ENCODE data around the gene APCDD1L.

The APCDD1L gene

DNA sequence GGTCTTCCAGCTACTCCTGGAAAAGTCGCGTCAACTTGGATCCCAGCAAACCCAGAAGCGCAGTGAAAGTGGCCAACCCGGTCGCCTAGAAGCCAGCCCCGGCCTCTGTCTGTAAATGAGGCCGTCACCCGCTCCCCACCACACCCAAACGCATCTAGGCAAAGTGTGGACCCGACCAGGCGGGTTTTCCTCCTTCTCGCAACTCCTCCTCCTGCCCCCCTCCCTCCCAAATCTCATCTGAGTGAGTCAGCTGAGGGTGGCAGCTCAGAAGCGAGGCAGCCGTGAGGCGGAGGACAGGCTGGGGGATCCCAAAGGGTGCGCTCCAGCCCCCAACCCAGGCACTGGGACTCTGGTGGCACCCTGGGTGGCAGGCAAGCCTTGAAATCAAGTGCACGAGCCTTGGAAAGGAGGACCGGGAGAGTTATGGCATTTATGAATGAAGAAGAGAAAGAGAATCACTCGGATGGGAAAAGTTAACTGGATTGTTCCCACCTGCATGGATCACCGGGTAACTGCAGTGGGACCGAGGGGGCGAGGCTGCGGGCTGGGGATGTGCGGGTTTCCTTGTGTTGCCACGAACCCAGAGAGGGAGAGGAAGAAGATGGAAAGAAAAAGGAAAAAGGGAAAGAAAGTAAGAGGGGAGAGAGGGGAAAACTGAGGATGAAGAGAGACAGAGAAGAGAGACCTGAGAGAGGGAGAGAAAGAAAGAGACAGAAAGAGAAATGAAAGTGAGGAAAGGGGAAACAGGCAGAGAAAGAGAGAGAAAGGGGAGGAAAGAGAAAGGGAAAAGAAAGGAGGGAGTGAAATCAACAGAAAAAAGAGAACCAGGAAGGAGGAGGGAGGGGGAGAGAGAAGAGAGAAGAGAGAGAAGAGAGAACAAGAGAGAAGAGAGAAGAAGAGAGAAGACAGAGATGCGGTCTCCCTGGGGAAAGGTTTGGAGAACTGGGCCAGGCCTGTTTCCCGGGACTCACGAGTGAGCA lies at the start of gene APCDD1L:
Gene APCDD1L, minus strand, starts transcription at position 167 of the 980 bp plus-strand sequence. CDS start 692 bp downstream, outside the sequence.
- no peak for DNase-seq

DNA sequence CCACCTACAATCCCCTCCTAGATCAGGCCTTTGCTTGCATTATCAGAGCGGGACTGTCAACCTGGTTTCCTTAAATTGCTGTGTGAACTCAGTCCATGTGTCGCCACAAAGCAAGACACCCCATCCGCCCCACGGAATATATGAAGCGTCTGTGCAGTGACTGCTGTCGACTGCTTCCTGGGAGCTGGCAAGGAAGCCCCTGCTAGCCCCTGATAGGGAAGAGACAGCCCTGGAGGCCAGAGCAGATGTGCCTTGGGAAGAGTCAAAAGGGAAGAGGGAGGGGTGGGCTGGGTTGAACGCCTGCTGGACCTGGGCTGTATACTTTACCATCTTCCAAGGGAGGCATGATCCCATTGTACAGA lies 44.1 kb upstream of the APCDD1L start:
- no peak for DNase-seq

DNA sequence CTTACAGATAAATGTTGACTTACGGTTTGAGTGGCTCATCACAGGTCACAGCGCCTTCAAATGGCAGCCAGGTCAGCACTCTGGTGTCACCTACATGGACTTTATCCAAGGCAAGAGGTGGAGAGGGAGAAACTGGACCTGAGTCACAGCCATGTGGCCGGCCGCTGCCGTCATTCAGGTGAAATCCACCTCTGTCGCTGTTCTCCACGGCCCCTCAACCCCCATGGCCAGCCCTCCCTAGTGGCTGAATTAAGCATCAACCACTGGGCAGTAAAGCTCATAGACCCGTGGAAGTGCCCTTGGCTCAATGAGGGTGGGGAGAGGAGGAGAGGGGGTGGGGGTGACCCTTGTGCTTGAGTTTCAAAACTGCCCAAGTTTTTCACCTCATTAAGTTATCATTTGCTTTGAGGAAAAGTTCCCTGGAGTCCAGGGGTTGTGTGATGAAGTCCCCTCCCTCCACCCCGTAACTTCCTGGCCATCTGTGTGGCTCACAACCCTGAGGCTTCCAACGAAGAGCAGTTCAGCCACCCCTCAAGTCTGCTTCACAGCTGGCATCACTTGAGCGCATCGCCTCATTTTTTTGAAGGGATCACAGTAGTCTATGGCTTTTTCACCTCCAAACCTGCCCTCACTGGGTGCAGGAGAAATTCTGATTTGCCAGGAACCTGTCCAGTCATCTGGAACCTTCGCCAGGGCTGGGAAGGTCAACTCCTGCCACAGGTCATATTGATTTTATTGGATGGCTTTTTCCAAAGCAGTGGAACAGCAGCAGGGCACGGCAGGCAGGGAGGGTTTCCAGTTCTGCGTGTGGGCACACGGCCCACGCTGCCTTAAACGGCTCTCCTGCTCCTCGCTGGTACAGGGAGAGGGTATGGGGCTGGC lies 43.5 kb upstream of the APCDD1L start:
- no peak for DNase-seq

DNA sequence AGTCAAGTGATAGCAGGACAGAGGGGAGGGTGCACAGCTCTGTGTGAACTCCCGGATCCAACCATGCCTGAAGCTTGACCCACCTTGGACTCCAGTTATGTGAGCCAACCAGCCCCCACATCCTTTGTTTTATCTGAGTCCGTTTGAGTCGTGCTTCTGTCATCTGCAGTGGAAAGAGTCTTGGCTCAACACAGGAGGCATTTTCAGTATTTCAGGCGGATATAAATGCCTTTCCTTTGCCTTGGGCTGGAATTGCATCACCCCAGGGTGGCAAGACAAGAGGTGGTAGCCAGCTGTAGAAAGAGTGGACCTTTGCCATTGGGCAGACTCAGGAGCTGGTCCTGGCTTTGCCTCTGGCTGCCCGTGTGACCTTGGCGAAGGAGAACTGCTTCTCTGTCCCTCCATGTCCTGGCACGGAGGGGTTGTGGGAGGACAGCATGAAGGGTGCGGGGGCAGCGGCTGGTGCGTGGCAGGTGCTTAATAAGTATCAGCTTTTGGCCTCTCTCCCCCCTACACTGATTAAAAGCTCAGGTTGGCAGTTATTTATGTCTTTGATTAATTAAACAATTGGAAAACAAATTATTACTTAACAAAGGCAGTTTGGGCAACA lies 42.6 kb upstream of the APCDD1L start:
- no peak for DNase-seq

DNA sequence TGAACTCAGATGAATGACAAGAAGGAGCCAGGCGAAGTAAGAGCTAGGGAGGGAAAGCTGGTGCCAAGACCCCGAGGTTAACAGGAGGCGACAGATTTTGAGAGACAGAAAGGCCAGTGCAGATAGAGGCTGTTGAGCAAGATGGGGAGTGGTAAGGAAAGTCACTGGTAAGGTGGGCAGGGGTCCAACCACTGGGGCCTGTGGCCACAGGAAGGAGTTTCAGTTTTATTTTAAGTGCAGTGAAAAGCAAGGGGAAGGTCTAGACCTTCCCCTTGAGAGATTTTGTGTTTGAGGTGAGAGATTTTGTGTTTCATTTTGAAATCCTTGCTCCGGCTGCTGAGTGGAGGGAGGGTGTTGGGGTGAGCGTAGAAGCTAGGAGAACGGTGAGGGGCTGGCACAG lies 41.8 kb upstream of the APCDD1L start:
- DNase-seq: no peak

DNA sequence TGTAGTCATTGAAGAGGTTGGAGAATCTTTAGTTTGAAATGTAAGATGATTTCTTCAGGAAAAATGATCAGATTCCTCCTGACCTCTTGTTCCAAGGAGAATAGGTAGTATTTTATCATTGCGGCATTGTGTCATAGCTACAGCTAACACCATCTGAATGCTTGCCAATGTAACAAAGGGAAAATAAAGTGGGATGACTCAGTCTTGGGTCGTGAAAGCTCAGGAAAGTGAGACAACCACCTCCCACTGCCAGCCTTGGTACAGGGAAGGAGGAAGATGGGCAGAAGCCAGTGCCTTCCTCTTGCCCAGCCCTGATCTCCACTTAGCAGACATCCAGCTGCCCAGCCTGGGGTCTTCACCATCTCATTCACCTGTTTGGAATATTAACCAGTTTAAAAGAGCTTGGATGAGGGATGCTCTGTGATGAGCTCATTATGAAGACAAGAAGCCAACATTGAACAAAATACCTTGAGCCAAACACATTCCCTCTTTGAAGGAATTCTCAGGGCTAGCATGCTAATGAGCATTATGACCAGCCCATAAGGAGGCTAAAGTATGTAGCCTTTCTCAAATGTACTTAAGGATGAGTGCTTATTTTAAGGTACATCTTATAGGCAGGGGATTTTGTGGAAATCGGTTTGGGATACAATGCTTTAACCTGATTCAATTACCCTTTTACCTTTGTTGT lies 40.0 kb upstream of the APCDD1L start:
- no peak for DNase-seq

- no peak for DNase-seq
Observed at GRCh38 chr20:58554541-58554940, 39.3 kb upstream of the APCDD1L start.

GRCh38 chr20:58553841-58554240 lies 38.6 kb upstream of the APCDD1L start:
- DNase-seq: no peak

DNA sequence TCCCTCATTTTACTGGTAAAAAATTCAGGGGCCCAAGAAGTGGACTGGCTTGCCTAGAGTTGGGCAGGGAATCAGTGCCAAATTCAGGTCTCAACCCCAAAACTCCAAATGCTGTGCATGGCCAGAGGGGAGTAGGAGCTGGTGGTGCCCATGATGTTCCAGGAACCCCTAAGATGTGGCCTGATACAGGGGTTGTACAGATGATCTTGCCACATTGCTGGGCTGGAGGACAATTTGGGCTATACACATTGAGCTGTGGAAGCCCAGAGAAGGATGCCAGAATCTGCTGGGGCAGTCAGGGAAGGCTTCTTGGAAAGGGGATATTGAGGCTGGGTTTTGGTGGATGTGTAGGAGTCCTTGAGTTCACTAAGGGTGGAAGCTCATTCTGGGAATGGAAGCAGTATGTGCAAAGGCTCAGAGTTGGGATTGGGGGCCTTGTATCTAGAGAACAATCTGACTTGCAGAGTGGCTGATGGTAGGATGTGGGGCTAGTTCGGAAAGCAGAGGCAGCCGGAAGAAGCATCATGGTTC lies 38.0 kb upstream of the APCDD1L start:
- DNase-seq: no peak

DNA sequence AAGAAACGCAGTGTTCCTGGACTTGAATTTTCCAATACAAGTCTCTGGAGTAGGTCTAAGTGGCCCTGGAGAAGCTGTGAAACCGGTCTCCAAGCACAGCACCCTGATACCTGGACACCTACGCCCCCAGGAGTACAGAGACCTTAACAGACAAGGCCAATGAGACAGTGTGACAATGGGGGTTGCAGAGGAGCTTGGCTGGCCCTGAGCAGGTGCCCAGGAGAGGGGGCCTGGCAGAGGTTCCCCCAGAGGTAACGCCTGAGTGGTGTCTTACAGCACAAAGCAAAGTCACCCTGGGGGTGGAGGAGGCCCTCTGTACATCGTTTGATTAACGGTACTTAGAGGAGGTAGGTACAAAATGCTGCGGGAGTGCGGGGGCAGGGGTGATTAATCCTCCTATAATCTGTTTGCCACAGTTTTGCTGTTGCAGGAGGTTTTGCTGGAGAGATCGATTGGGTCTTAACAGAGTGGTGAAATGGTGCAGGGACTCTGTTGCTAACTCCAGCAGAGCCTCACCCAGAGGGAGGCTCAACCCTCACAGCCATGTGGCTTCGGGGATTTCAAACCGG lies 37.3 kb upstream of the APCDD1L start:
- DNase-seq: no peak

DNA sequence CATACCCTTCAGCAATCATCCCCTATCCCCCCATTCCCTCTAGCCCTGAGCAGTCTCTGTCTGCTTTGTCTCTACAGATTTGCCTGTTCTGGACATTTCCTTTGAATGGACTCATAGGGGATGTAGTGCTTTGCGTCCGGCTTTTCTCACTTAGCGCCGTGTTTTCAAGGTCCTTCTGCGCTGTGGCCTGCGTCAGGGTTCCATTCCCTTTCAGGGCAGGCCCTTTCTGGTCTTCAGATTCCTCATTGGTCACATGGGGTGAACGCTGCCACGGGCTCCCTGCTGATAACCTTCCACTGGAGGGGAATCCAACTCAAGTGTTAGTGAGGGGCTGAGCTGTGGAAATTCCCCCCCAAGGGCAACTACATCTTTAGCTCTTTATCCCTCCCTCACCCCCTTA lies 36.4 kb upstream of the APCDD1L start:
- DNase-seq: no peak

GRCh38 chr20:58550275-58551059 lies 35.3 kb upstream of the APCDD1L start:
- DNase-seq: no peak

DNA sequence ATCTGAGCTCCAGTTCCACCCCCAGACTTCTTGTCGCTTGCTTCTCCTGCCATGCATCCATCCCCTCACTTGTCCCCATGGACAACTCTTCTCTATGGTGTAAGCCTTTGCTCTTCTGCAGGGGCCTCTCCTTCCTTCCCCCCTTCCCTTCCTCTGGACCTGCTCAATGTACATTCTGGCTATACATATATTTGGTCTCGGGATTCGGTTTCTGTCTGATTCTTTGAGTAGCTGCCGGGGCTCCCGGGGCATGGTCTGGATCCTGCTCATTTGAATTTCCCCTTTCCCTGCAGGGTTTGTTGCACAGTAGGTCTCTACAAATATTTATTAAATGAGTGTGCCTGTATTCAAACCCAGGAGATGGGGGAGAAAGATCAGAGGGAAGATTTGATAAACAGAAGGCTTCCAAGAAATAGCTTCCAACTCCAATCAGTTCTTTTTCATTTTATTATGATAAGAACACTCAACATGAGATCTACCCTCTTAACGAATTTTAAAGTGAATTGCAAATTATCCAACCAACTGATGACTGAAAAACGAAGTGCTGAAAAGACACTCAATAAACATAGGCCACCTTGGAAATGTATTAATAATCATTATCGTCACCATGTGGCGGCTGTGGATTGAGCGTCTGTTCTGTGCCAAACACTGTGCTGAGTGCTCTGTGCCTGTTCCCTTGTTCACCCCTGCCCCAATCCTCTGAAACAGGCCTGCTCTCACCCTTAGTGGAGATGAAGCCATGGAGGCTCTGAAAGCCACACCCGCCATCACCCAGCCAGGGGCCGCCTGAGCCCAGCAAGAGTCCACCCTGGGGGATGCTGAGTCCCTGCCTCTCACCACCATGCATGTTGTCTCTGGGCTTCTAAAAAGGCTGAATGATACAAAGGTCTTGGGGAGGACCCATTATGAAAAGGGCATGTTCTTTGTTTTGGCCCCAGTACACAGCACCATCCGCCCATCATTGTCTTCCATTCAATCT lies 34.3 kb upstream of the APCDD1L start:
- DNase-seq: no peak

- DNase-seq: no peak
Observed at GRCh38 chr20:58547623-58548475, 32.6 kb upstream of the APCDD1L start.

- no peak for DNase-seq
Observed at GRCh38 chr20:58546756-58547622, 31.8 kb upstream of the APCDD1L start.

DNA sequence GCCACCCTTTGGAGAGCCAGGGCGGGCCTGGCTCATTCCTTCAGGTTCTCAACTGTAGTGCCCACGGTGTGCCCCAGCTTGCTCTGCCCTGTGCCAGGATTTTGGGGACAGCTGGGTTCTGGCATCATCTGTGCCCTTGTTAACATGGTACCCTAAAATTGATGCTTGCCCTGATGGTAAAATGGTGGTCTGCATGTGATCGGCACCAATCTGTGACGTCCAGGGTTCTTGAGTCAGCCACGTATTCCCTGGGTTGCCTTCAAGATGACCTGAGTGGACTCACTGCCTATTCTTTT lies 31.2 kb upstream of the APCDD1L start:
- no peak for DNase-seq

DNA sequence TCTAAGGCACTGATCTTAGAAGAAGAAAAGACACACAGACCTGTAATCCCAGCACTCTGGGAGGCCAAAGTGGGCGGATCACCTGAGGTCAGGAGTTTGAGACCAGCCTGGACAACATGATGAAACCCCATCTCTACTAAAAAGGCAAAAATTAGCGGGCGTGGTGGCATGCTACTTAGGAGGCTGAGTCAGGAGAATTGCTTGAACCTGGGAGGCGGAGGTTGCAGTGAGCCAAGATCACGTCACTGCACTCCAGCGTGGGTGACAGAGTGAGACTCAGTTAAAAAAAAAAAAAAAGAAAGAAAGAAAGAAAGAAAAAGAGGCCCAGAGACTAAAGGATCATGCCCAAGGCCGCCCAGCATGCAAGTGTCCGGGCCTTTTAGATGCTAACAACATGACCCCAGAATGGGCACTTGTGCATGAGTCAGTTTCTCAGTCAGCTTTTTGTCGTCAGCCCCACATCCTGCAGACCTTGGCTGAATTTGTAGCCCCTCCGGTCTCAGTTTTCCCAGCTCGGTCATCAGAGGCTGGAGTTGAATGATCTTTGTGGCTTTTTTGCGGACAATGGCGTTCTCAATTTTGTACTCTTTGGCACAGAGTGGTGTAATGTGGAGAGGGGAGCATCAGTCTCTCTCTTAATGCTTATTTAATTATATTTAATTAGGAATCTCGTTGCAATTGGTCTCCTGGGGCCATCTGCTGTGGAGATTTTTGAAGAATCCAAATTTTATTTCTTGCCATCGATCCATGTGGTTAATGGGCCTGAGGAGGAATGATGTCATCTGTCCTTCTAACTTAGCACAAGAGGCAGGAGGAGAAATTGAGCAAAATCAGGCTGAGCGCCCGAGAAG lies 30.6 kb upstream of the APCDD1L start:
- DNase-seq: no peak
